Trophoblast cell (in vitro differentiated cells and primary cell): Measurements from ENCODE around the gene KCNJ10.

Experiments used
- DNase-seq, 2 donors: peaks; one replicate each; pipeline ENCODE4 v3.0.0-alpha.2; 2016
- H2AFZ ChIP-seq: 2 replicates; pipeline ENCODE4 v1.6.1; 2013; ENCODE audit warnings: low read length, moderate library complexity, mild to moderate bottlenecking; ENCODE audit not compliant: insufficient read depth, poor library complexity
- H2AK5ac ChIP-seq: 2 replicates; pipeline ENCODE4 v1.6.1; 2013; ENCODE audit warnings: mild to moderate bottlenecking, low read length
- H2BK120ac ChIP-seq: 2 replicates; pipeline ENCODE4 v1.6.1; 2013; ENCODE audit warnings: low read length, mild to moderate bottlenecking, moderate library complexity; ENCODE audit not compliant: insufficient read depth, poor library complexity
- H2BK12ac ChIP-seq: 2 replicates; pipeline ENCODE4 v1.6.1; 2013; ENCODE audit warnings: mild to moderate bottlenecking, low read length, moderate library complexity
- H2BK5ac ChIP-seq: 2 replicates; pipeline ENCODE4 v1.6.1; 2013; ENCODE audit warnings: low read length, low read depth, moderate library complexity, mild to moderate bottlenecking; ENCODE audit not compliant: poor library complexity
- H3K14ac ChIP-seq: 2 replicates; pipeline ENCODE4 v1.6.1; 2013; ENCODE audit warnings: mild to moderate bottlenecking, low read length
- H3K18ac ChIP-seq: 2 replicates; pipeline ENCODE4 v1.6.1; 2013; ENCODE audit warnings: mild to moderate bottlenecking, low read length
- H3K23ac ChIP-seq: 2 replicates; pipeline ENCODE4 v1.6.1; 2013; ENCODE audit warnings: low read length
- H3K27ac ChIP-seq: 2 replicates; pipeline ENCODE4 v1.5.1; 2013; ENCODE audit warnings: low read depth, mild to moderate bottlenecking, inconsistent platforms, low read length, moderate library complexity
- H3K27me3 ChIP-seq: 2 replicates; pipeline ENCODE4 v1.6.1; 2013; ENCODE audit warnings: inconsistent platforms, mild to moderate bottlenecking, low read length, moderate library complexity; ENCODE audit not compliant: insufficient read depth
- H3K36me3 ChIP-seq, 2 experiments: 1 replicate in 1 of 2; 2 replicates in 1 of 2; pipeline ENCODE4 v1.6.1; 2013; ENCODE audit warnings: low read length in 2 of 2, mild to moderate bottlenecking in 2 of 2, moderate library complexity in 1 of 2; ENCODE audit not compliant: insufficient read depth in 2 of 2, control insufficient read depth in 1 of 2
- H3K4ac ChIP-seq: 2 replicates; pipeline ENCODE4 v1.6.1; 2013; ENCODE audit warnings: low read depth, mild to moderate bottlenecking, low read length, moderate library complexity
- H3K4me1 ChIP-seq, 2 experiments: 1 replicate in 1 of 2; 2 replicates in 1 of 2; pipeline ENCODE4 v1.6.1; 2013; ENCODE audit warnings: low read length in 2 of 2, mild to moderate bottlenecking in 2 of 2, moderate library complexity in 1 of 2; ENCODE audit not compliant: insufficient read depth in 2 of 2, control insufficient read depth in 1 of 2
- H3K4me2 ChIP-seq: 2 replicates; pipeline ENCODE4 v1.6.1; 2013; ENCODE audit warnings: inconsistent platforms, mild to moderate bottlenecking, low read length, moderate library complexity
- H3K4me3 ChIP-seq: 2 replicates; pipeline ENCODE4 v1.5.1; 2013; ENCODE audit warnings: mild to moderate bottlenecking, low read depth, low read length, inconsistent platforms
- H3K79me1 ChIP-seq: one replicate; pipeline ENCODE4 v1.6.1; 2013; ENCODE audit warnings: low read length
- H3K79me2 ChIP-seq: 2 replicates; pipeline ENCODE4 v1.6.1; 2013; ENCODE audit warnings: low read length, mild to moderate bottlenecking; ENCODE audit not compliant: control insufficient read depth, insufficient read depth, poor library complexity
- H3K9ac ChIP-seq: 2 replicates; pipeline ENCODE4 v1.6.1; 2013; ENCODE audit warnings: mild to moderate bottlenecking, low read length
- H3K9me3 ChIP-seq: 2 replicates; pipeline ENCODE4 v1.6.1; 2013; ENCODE audit warnings: low read depth, mild to moderate bottlenecking, control low read depth, inconsistent platforms, low read length; ENCODE audit not compliant: insufficient read depth
- H4K12ac ChIP-seq: 2 replicates; pipeline ENCODE4 v1.6.1; 2013; ENCODE audit warnings: low read depth, mild to moderate bottlenecking, low read length, moderate library complexity
- H4K8ac ChIP-seq: 2 replicates; pipeline ENCODE4 v1.6.1; 2013; ENCODE audit warnings: low read depth, mild to moderate bottlenecking, low read length, moderate library complexity
- H4K91ac ChIP-seq: one replicate; pipeline ENCODE4 v1.6.1; 2013; ENCODE audit warnings: low read depth, mild to moderate bottlenecking, low read length, moderate library complexity
- whole genome bisulfite sequencing: extraction: QIAGEN DNeasy Blood & Tissue Kit; methylation state at CpG from one replicate; pipeline ENCODE4 v1.1.7; 2013; ENCODE audit warnings: missing lambda C conversion rate; ENCODE audit not compliant: insufficient read length, insufficient coverage; ENCODE audit errors: extremely low coverage; 5-methylcytosine and 5-hydroxymethylcytosine counted together

The KCNJ10 gene

GRCh38 chr1:160022330-160023310 is 47.3 kb downstream of the KCNJ10 start:
- H3K4ac ChIP-seq = no peak overlapping the region
- no peak overlapping the region for H4K8ac ChIP-seq
- no peak overlapping the region for H3K4me2 ChIP-seq
- H3K36me3 ChIP-seq = no peaks in the 10 kb centered on the region
- H3K79me1 ChIP-seq = peaks cover 1% of the 10 kb centered on the region
- H3K23ac ChIP-seq = no peak overlapping the region
- no peaks in the 10 kb centered on the region for H3K9me3 ChIP-seq
- H3K14ac ChIP-seq = no peak overlapping the region
- H2AK5ac ChIP-seq = no peak overlapping the region
- no peak overlapping the region for H4K91ac ChIP-seq
- no peak overlapping the region for H2BK5ac ChIP-seq
- H3K27me3 ChIP-seq = no peaks in the 10 kb centered on the region
- H3K4me3 ChIP-seq = no peak overlapping the region
- H4K12ac ChIP-seq = no peak overlapping the region
- H2AFZ ChIP-seq = no peak overlapping the region
- no CpG with 5 or more reads among the region's 6 CpGs for WGBS
- H3K18ac ChIP-seq = no peak overlapping the region
- peaks cover 0 to 2% of the 10 kb centered on the region in 2 experiments for H3K4me1 ChIP-seq
- no peak overlapping the region for H2BK120ac ChIP-seq
- no peak overlapping the region for H2BK12ac ChIP-seq
- H3K79me2 ChIP-seq = no peaks in the 10 kb centered on the region
- H3K27ac ChIP-seq = no peak overlapping the region
- DNase-seq = no peak
- H3K9ac ChIP-seq = no peak overlapping the region

- Histone ChIP-seq H2AK5ac (no peak overlapping the region), H3K4me2 (no peak overlapping the region), H3K4ac (no peak overlapping the region), H3K9me3 (no peaks in the 10 kb centered on the region), H3K4me3 (no peak overlapping the region), H3K79me1 (peaks cover 1% of the 10 kb centered on the region), H3K18ac (no peak overlapping the region), H4K91ac (no peak overlapping the region), H3K9ac (no peak overlapping the region), H3K27me3 (no peaks in the 10 kb centered on the region), H3K27ac (no peak overlapping the region), H3K79me2 (no peaks in the 10 kb centered on the region), H4K8ac (no peak overlapping the region), H2BK120ac (no peak overlapping the region), H3K14ac (no peak overlapping the region), H4K12ac (no peak overlapping the region), H2BK12ac (no peak overlapping the region), H2BK5ac (no peak overlapping the region), H3K4me1 (peaks cover 0 to 2% of the 10 kb centered on the region in 2 experiments), H3K23ac (no peak overlapping the region), H2AFZ (no peak overlapping the region), H3K36me3 (no peaks in the 10 kb centered on the region)
- no CpG with 5 or more reads among the region's 5 CpGs for WGBS
- no peak for DNase-seq
Measured at GRCh38 chr1:160021376-160022074, 48.4 kb downstream of the KCNJ10 start.

GRCh38 chr1:160020196-160020595 is 49.8 kb downstream of the KCNJ10 start:
- peaks cover 0 to 2% of the 10 kb centered on the region in 2 experiments for H3K4me1 ChIP-seq
- no peak overlapping the region for H3K14ac ChIP-seq
- H3K79me1 ChIP-seq = peaks cover 1% of the 10 kb centered on the region
- no peak overlapping the region for H3K9ac ChIP-seq
- no peak overlapping the region for H2AK5ac ChIP-seq
- H2AFZ ChIP-seq = no peak overlapping the region
- H3K23ac ChIP-seq = no peak overlapping the region
- H3K4ac ChIP-seq = no peak overlapping the region
- no peak overlapping the region for H2BK12ac ChIP-seq
- no peaks in the 10 kb centered on the region for H3K79me2 ChIP-seq
- no peaks in the 10 kb centered on the region for H3K9me3 ChIP-seq
- no peak overlapping the region for H3K27ac ChIP-seq
- H2BK120ac ChIP-seq = no peak overlapping the region
- H3K18ac ChIP-seq = no peak overlapping the region
- H2BK5ac ChIP-seq = no peak overlapping the region
- H4K8ac ChIP-seq = no peak overlapping the region
- no CpG with 5 or more reads among the region's 5 CpGs for WGBS
- H3K4me2 ChIP-seq = no peak overlapping the region
- H3K4me3 ChIP-seq = no peak overlapping the region
- H4K91ac ChIP-seq = no peak overlapping the region
- H3K36me3 ChIP-seq = no peaks in the 10 kb centered on the region
- no peaks in the 10 kb centered on the region for H3K27me3 ChIP-seq
- no peak for DNase-seq
- H4K12ac ChIP-seq = no peak overlapping the region

- peak; percentile 17 to 61 for DNase-seq
- no peaks in the 10 kb centered on the region for H3K79me2 ChIP-seq
- H3K36me3 ChIP-seq = no peaks in the 10 kb centered on the region
- H2AK5ac ChIP-seq = no peak overlapping the region
- no peak overlapping the region for H2AFZ ChIP-seq
- H3K27ac ChIP-seq = no peak overlapping the region
- no peak overlapping the region for H2BK12ac ChIP-seq
- peaks cover 1% of the 10 kb centered on the region for H3K79me1 ChIP-seq
- H3K4me2 ChIP-seq = no peak overlapping the region
- H3K14ac ChIP-seq = no peak overlapping the region
- WGBS = no CpG with 5 or more reads among the region's 1 CpG
- H4K12ac ChIP-seq = no peak overlapping the region
- H3K9me3 ChIP-seq = no peaks in the 10 kb centered on the region
- no peak overlapping the region for H2BK120ac ChIP-seq
- H3K23ac ChIP-seq = no peak overlapping the region
- H3K4me3 ChIP-seq = no peak overlapping the region
- no peak overlapping the region for H3K18ac ChIP-seq
- no peak overlapping the region for H4K8ac ChIP-seq
- H2BK5ac ChIP-seq = no peak overlapping the region
- no peak overlapping the region for H3K4ac ChIP-seq
- peaks cover 0 to 2% of the 10 kb centered on the region in 2 experiments for H3K4me1 ChIP-seq
- no peak overlapping the region for H3K9ac ChIP-seq
- no peak overlapping the region for H4K91ac ChIP-seq
- H3K27me3 ChIP-seq = no peaks in the 10 kb centered on the region
Measured at GRCh38 chr1:160018900-160019299, 51.1 kb downstream of the KCNJ10 start.
